ENCODE results near the gene DPAGT1.
"Not testable (repeated sequence)": the region's sequence is repeated elsewhere in the genome, so short reads cannot be mapped to it uniquely, and the experiment has no call there.

The DPAGT1 gene

GRCh38 chr11:119106564-119107537, 5.2 kb upstream of the DPAGT1 start, which contains the start of gene C2CD2L:
C2CD2L (plus strand) TSS chr11:119107344; CDS start chr11:119107742, 398 bp downstream.
- H3K27me3 ChIP-seq (ENCODE audit: control insufficient read depth in 1 of 2, insufficient read depth in 2 of 2, low read length in 2 of 2), result no peaks in the 10 kb centered on the region
- H3K9me3 ChIP-seq (ENCODE audit: control insufficient read depth in 2 of 2, low read length in 2 of 2), result no peaks in the 10 kb centered on the region
- peak within 1 kb of the TSS; percentile 69 for H3K27ac ChIP-seq (ENCODE audit: low read length)
- H3K36me3 ChIP-seq (ENCODE audit: control insufficient read depth in 2 of 2, insufficient read depth in 2 of 2, low read length in 2 of 2), result peaks cover 8 to 13% of the 10 kb centered on the region in 2 donors
- peak within 1 kb of the TSS; percentile 73 to 83 for H3K9ac ChIP-seq (ENCODE audit: low read length in 2 of 2)
- H3K4me3 ChIP-seq (ENCODE audit: low read length in 2 of 2), result peak within 1 kb of the TSS; percentile 82 to 86
- H3K4me1 ChIP-seq (ENCODE audit: control insufficient read depth, insufficient read depth, low read length), result peaks cover 37% of the 10 kb centered on the region

- Histone ChIP-seq H3K27ac (ENCODE audit: low read length) (peak overlapping the region; percentile 93), H3K4me1 (ENCODE audit: control insufficient read depth, insufficient read depth, low read length) (peaks cover 41% of the 10 kb centered on the region), H3K9me3 (ENCODE audit: control insufficient read depth in 2 of 2, low read length in 2 of 2) (no peaks in the 10 kb centered on the region), H3K36me3 (ENCODE audit: control insufficient read depth in 2 of 2, insufficient read depth in 2 of 2, low read length in 2 of 2) (no peaks in the 10 kb centered on the region), H3K27me3 (ENCODE audit: control insufficient read depth in 1 of 2, insufficient read depth in 2 of 2, low read length in 2 of 2) (no peaks in the 10 kb centered on the region), H3K4me3 (ENCODE audit: low read length in 2 of 2) (no peak overlapping the region), H3K9ac (ENCODE audit: low read length in 2 of 2) (no peak overlapping the region)
Measured at GRCh38 chr11:119103793-119104192, 2.1 kb upstream of the DPAGT1 start.

GRCh38 chr11:119103161-119103664, 1.6 kb upstream of the DPAGT1 start:
- Histone ChIP-seq H3K4me1 (ENCODE audit: control insufficient read depth, insufficient read depth, low read length) (peaks cover 35% of the 10 kb centered on the region), H3K4me3 (ENCODE audit: low read length in 2 of 2) (peak overlapping the region; percentile 26 to 90), H3K27ac (ENCODE audit: low read length) (peak overlapping the region; percentile 93)
- not testable (repeated sequence) for H3K9me3 ChIP-seq (ENCODE audit: control insufficient read depth in 2 of 2, low read length in 2 of 2); H3K9ac ChIP-seq (ENCODE audit: low read length in 2 of 2); H3K36me3 ChIP-seq (ENCODE audit: control insufficient read depth in 2 of 2, insufficient read depth in 2 of 2, low read length in 2 of 2); H3K27me3 ChIP-seq (ENCODE audit: control insufficient read depth in 1 of 2, insufficient read depth in 2 of 2, low read length in 2 of 2)

GRCh38 chr11:119100994-119101758, 477 bp downstream of the DPAGT1 start:
- peak overlapping the region; percentile 89 to 90 for H3K4me3 ChIP-seq (ENCODE audit: low read length in 2 of 2)

GRCh38 chr11:119100246-119100970, 1.2 kb downstream of the DPAGT1 start:
- peaks cover 19 to 23% of the 10 kb centered on the region in 2 donors for H3K36me3 ChIP-seq (ENCODE audit: control insufficient read depth in 2 of 2, insufficient read depth in 2 of 2, low read length in 2 of 2)
- H3K9me3 ChIP-seq (ENCODE audit: control insufficient read depth in 2 of 2, low read length in 2 of 2), result no peaks in the 10 kb centered on the region
- H3K4me1 ChIP-seq (ENCODE audit: control insufficient read depth, insufficient read depth, low read length), result peaks cover 29% of the 10 kb centered on the region
- H3K27ac ChIP-seq (ENCODE audit: low read length), result no peak overlapping the region
- H3K4me3 ChIP-seq (ENCODE audit: low read length in 2 of 2), result peak overlapping the region; percentile 89 to 90
- H3K27me3 ChIP-seq (ENCODE audit: control insufficient read depth in 1 of 2, insufficient read depth in 2 of 2, low read length in 2 of 2), result no peaks in the 10 kb centered on the region
- H3K9ac ChIP-seq (ENCODE audit: low read length in 2 of 2), result peak overlapping the region; percentile 90 to 93

More at GRCh38 chr11:119100994-119101758, 477 bp downstream of the DPAGT1 start:
- Histone ChIP-seq H3K4me1 (ENCODE audit: control insufficient read depth, insufficient read depth, low read length) (peaks cover 24% of the 10 kb centered on the region), H3K9me3 (ENCODE audit: control insufficient read depth in 2 of 2, low read length in 2 of 2) (no peaks in the 10 kb centered on the region), H3K27ac (ENCODE audit: low read length) (peak overlapping the region; percentile 93), H3K27me3 (ENCODE audit: control insufficient read depth in 1 of 2, insufficient read depth in 2 of 2, low read length in 2 of 2) (no peaks in the 10 kb centered on the region), H3K9ac (ENCODE audit: low read length in 2 of 2) (peak overlapping the region; percentile 90 to 93), H3K36me3 (ENCODE audit: control insufficient read depth in 2 of 2, insufficient read depth in 2 of 2, low read length in 2 of 2) (peaks cover 19 to 23% of the 10 kb centered on the region in 2 donors)

- H3K4me3 ChIP-seq (ENCODE audit: low read length in 2 of 2), result no peak overlapping the region
- H3K36me3 ChIP-seq (ENCODE audit: control insufficient read depth in 2 of 2, insufficient read depth in 2 of 2, low read length in 2 of 2), result peaks cover 19 to 23% of the 10 kb centered on the region in 2 donors
- no peak overlapping the region for H3K9ac ChIP-seq (ENCODE audit: low read length in 2 of 2)
- no peaks in the 10 kb centered on the region for H3K9me3 ChIP-seq (ENCODE audit: control insufficient read depth in 2 of 2, low read length in 2 of 2)
- peaks cover 29% of the 10 kb centered on the region for H3K4me1 ChIP-seq (ENCODE audit: control insufficient read depth, insufficient read depth, low read length)
- no peaks in the 10 kb centered on the region for H3K27me3 ChIP-seq (ENCODE audit: control insufficient read depth in 1 of 2, insufficient read depth in 2 of 2, low read length in 2 of 2)
- H3K27ac ChIP-seq (ENCODE audit: low read length), result no peak overlapping the region
Measured at GRCh38 chr11:119099711-119100110, 1.9 kb downstream of the DPAGT1 start.

- peak overlapping the region; percentile 88 for H3K27ac ChIP-seq (ENCODE audit: low read length)
- H3K4me3 ChIP-seq (ENCODE audit: low read length in 2 of 2), result peak overlapping the region; percentile 84 to 91
- H3K9ac ChIP-seq (ENCODE audit: low read length in 2 of 2), result peak overlapping the region; percentile 69 to 74
Measured at GRCh38 chr11:119095066-119095880, 6.4 kb downstream of the DPAGT1 start.

GRCh38 chr11:119094816-119095065, 6.9 kb downstream of the DPAGT1 start:
- H3K4me3 ChIP-seq (ENCODE audit: low read length in 2 of 2), result peak overlapping the region; percentile 84 to 91
- H3K9me3 ChIP-seq (ENCODE audit: control insufficient read depth in 2 of 2, low read length in 2 of 2), result no peaks in the 10 kb centered on the region
- H3K27me3 ChIP-seq (ENCODE audit: control insufficient read depth in 1 of 2, insufficient read depth in 2 of 2, low read length in 2 of 2), result no peaks in the 10 kb centered on the region
- H3K36me3 ChIP-seq (ENCODE audit: control insufficient read depth in 2 of 2, insufficient read depth in 2 of 2, low read length in 2 of 2), result peaks cover 25 to 33% of the 10 kb centered on the region in 2 donors
- H3K27ac ChIP-seq (ENCODE audit: low read length), result peak overlapping the region; percentile 88
- peaks cover 31% of the 10 kb centered on the region for H3K4me1 ChIP-seq (ENCODE audit: control insufficient read depth, insufficient read depth, low read length)
- peak overlapping the region; percentile 69 to 74 for H3K9ac ChIP-seq (ENCODE audit: low read length in 2 of 2)

More at GRCh38 chr11:119095066-119095880, 6.4 kb downstream of the DPAGT1 start:
- H3K27me3 ChIP-seq (ENCODE audit: control insufficient read depth in 1 of 2, insufficient read depth in 2 of 2, low read length in 2 of 2), result no peaks in the 10 kb centered on the region
- H3K36me3 ChIP-seq (ENCODE audit: control insufficient read depth in 2 of 2, insufficient read depth in 2 of 2, low read length in 2 of 2), result peaks cover 25 to 33% of the 10 kb centered on the region in 2 donors
- H3K4me1 ChIP-seq (ENCODE audit: control insufficient read depth, insufficient read depth, low read length), result peaks cover 34% of the 10 kb centered on the region
- H3K9me3 ChIP-seq (ENCODE audit: control insufficient read depth in 2 of 2, low read length in 2 of 2), result no peaks in the 10 kb centered on the region

GRCh38 chr11:119093942-119094815, 7.5 kb downstream of the DPAGT1 start:
- peaks cover 25 to 33% of the 10 kb centered on the region in 2 donors for H3K36me3 ChIP-seq (ENCODE audit: control insufficient read depth in 2 of 2, insufficient read depth in 2 of 2, low read length in 2 of 2)
- H3K4me1 ChIP-seq (ENCODE audit: control insufficient read depth, insufficient read depth, low read length), result peaks cover 31% of the 10 kb centered on the region
- H3K4me3 ChIP-seq (ENCODE audit: low read length in 2 of 2), result peak overlapping the region; percentile 84 to 91
- H3K9ac ChIP-seq (ENCODE audit: low read length in 2 of 2), result peak overlapping the region; percentile 69 to 88
- H3K9me3 ChIP-seq (ENCODE audit: control insufficient read depth in 2 of 2, low read length in 2 of 2), result no peaks in the 10 kb centered on the region
- no peaks in the 10 kb centered on the region for H3K27me3 ChIP-seq (ENCODE audit: control insufficient read depth in 1 of 2, insufficient read depth in 2 of 2, low read length in 2 of 2)
- peak overlapping the region; percentile 88 for H3K27ac ChIP-seq (ENCODE audit: low read length)
